ENCODE measurements around the gene EGFR. TPM values are rescaled to one million over a fixed set of nuclear protein-coding genes. Genes with fewer than 3 reads are reported as not detected.

The EGFR gene
- total and polyA plus RNA-seq, 2 experiments from 2014 or later, result 21.6 to 51.0 TPM

- no peak overlapping the region for H3K4me3 ChIP-seq
- WGBS (ENCODE audit: low lambda C conversion rate, missing lambda C conversion rate), result 92% methylated on average over 4 of the region's 4 CpGs
- no peak for DNase-seq (ENCODE audit: low spot score)
Measured at GRCh38 chr7:55207436-55208125, 188.8 kb downstream of the EGFR start.

GRCh38 chr7:55209366-55209765, 190.5 kb downstream of the EGFR start:
- no peaks in the 10 kb centered on the region for H3K79me2 ChIP-seq
- no peak overlapping the region for H3K4me3 ChIP-seq
- no peaks in the 10 kb centered on the region for H3K27me3 ChIP-seq
- 61% methylated on average over 4 of the region's 4 CpGs for WGBS (ENCODE audit: low lambda C conversion rate, missing lambda C conversion rate)
- TF ChIP-seq EZH2phosphoT487 (IDR thresholded peaks at IDR 0.05; ENCODE audit: low read depth, severe bottlenecking, unreplicated experiment) (no peak), EZH2 (IDR thresholded peaks at IDR 0.05; ENCODE audit: borderline replicate concordance) (no peak), CTCF (IDR thresholded peaks at IDR 0.05; ENCODE audit: poor library complexity) (no peak)
- H3K36me3 ChIP-seq (replicated peaks; ENCODE audit: insufficient read depth, low read depth), result no peaks in the 10 kb centered on the region
- H3K4me1 ChIP-seq (ENCODE audit: insufficient read depth), result peaks cover 27% of the 10 kb centered on the region
- no peaks in the 10 kb centered on the region for H3K9me2 ChIP-seq (replicated peaks; ENCODE audit: insufficient read depth)
- no peaks in the 10 kb centered on the region for H3K9me3 ChIP-seq (ENCODE audit: low read depth)
- H3K27ac ChIP-seq, result peak overlapping the region; percentile 94
- DNase-seq (ENCODE audit: low spot score), result peak; percentile 30
- H4K20me1 ChIP-seq (ENCODE audit: insufficient read depth, poor library complexity, severe bottlenecking), result no peaks in the 10 kb centered on the region
- peak overlapping the region; percentile 44 for H3K4me2 ChIP-seq
- H2AFZ ChIP-seq, result no peak overlapping the region

More at GRCh38 chr7:55207436-55208125, 188.8 kb downstream of the EGFR start:
- Histone ChIP-seq H3K79me2 (no peaks in the 10 kb centered on the region), H3K9me3 (ENCODE audit: low read depth) (no peaks in the 10 kb centered on the region), H3K9me2 (replicated peaks; ENCODE audit: insufficient read depth) (no peaks in the 10 kb centered on the region), H2AFZ (no peak overlapping the region), H3K27me3 (no peaks in the 10 kb centered on the region), H3K36me3 (replicated peaks; ENCODE audit: insufficient read depth, low read depth) (no peaks in the 10 kb centered on the region), H3K27ac (no peak overlapping the region), H3K4me2 (no peak overlapping the region), H3K4me1 (ENCODE audit: insufficient read depth) (peaks cover 27% of the 10 kb centered on the region), H4K20me1 (ENCODE audit: insufficient read depth, poor library complexity, severe bottlenecking) (no peaks in the 10 kb centered on the region)
- TF ChIP-seq EZH2 (IDR thresholded peaks at IDR 0.05; ENCODE audit: borderline replicate concordance) (no peak), EZH2phosphoT487 (IDR thresholded peaks at IDR 0.05; ENCODE audit: low read depth, severe bottlenecking, unreplicated experiment) (no peak), CTCF (IDR thresholded peaks at IDR 0.05; ENCODE audit: poor library complexity) (no peak)

GRCh38 chr7:55210176-55210575, 191.4 kb downstream of the EGFR start:
- Histone ChIP-seq H3K27ac (peak overlapping the region; percentile 94), H3K9me2 (replicated peaks; ENCODE audit: insufficient read depth) (no peaks in the 10 kb centered on the region), H3K4me3 (no peak overlapping the region), H3K36me3 (replicated peaks; ENCODE audit: insufficient read depth, low read depth) (no peaks in the 10 kb centered on the region), H4K20me1 (ENCODE audit: insufficient read depth, poor library complexity, severe bottlenecking) (no peaks in the 10 kb centered on the region), H3K4me2 (no peak overlapping the region), H3K4me1 (ENCODE audit: insufficient read depth) (peaks cover 27% of the 10 kb centered on the region), H3K27me3 (no peaks in the 10 kb centered on the region), H3K79me2 (no peaks in the 10 kb centered on the region), H3K9me3 (ENCODE audit: low read depth) (no peaks in the 10 kb centered on the region), H2AFZ (no peak overlapping the region)
- TF ChIP-seq EZH2phosphoT487 (IDR thresholded peaks at IDR 0.05; ENCODE audit: low read depth, severe bottlenecking, unreplicated experiment), result no peak
- TF ChIP-seq EZH2 (IDR thresholded peaks at IDR 0.05; ENCODE audit: borderline replicate concordance), result no peak
- TF ChIP-seq CTCF (IDR thresholded peaks at IDR 0.05; ENCODE audit: poor library complexity), result no peak
- no peak for DNase-seq (ENCODE audit: low spot score)
- 87% methylated on average over 4 of the region's 4 CpGs for WGBS (ENCODE audit: low lambda C conversion rate, missing lambda C conversion rate)

Data from hepatocyte (in vitro differentiated cells).